RCC 7860 (cell line): ENCODE measurements around the gene SLCO3A1.

ENCODE experiments used
- DNase-seq: peaks from one replicate; pipeline ENCODE4 v3.0.0-alpha.2; 2015; ENCODE audit warnings: low spot score
- FAIRE-seq: peaks from 2 replicates; lab custom pipeline; 2012; peaks lifted over from hg19 to GRCh38; lab: Jason Lieb, UNC

The SLCO3A1 gene

GRCh38 chr15:91881569-91882297 lies 28.2 kb downstream of the SLCO3A1 start:
- no peak for FAIRE-seq
- DNase-seq = no peak

- DNase-seq = no peak
- FAIRE-seq = no peak
Observed at GRCh38 chr15:91882858-91883586, 29.5 kb downstream of the SLCO3A1 start.

GRCh38 chr15:91884606-91885005 lies 31.1 kb downstream of the SLCO3A1 start:
- DNase-seq = no peak

GRCh38 chr15:91885054-91885453 lies 31.5 kb downstream of the SLCO3A1 start:
- FAIRE-seq (no peak), DNase-seq (no peak)

More at GRCh38 chr15:91884606-91885005, 31.1 kb downstream of the SLCO3A1 start:
- FAIRE-seq = no peak

- DNase-seq (no peak), FAIRE-seq (no peak)
Observed at GRCh38 chr15:91885714-91886270, 32.3 kb downstream of the SLCO3A1 start.

- DNase-seq = no peak
Observed at GRCh38 chr15:91886878-91887277, 33.4 kb downstream of the SLCO3A1 start.

GRCh38 chr15:91887321-91887720 lies 33.8 kb downstream of the SLCO3A1 start:
- FAIRE-seq (no peak), DNase-seq (no peak)

More at GRCh38 chr15:91886878-91887277, 33.4 kb downstream of the SLCO3A1 start:
- no peak for FAIRE-seq

- DNase-seq = no peak
- FAIRE-seq = no peak
Observed at GRCh38 chr15:91887921-91888373, 34.4 kb downstream of the SLCO3A1 start.

GRCh38 chr15:91889111-91889815 lies 35.8 kb downstream of the SLCO3A1 start:
- no peak for DNase-seq
- no peak for FAIRE-seq

- DNase-seq = peak; percentile 54
- peak; percentile 86 for FAIRE-seq
Observed at GRCh38 chr15:91890614-91891013, 37.1 kb downstream of the SLCO3A1 start.

GRCh38 chr15:91891101-91891500 lies 37.6 kb downstream of the SLCO3A1 start:
- FAIRE-seq = no peak
- DNase-seq = no peak

GRCh38 chr15:91891788-91892345 lies 38.4 kb downstream of the SLCO3A1 start:
- DNase-seq (no peak), FAIRE-seq (no peak)

GRCh38 chr15:91892436-91892835 lies 38.9 kb downstream of the SLCO3A1 start:
- DNase-seq (no peak), FAIRE-seq (no peak)

GRCh38 chr15:91894606-91895005 lies 41.1 kb downstream of the SLCO3A1 start:
- DNase-seq (no peak), FAIRE-seq (no peak)

- DNase-seq (no peak), FAIRE-seq (no peak)
Observed at GRCh38 chr15:91895051-91895450, 41.5 kb downstream of the SLCO3A1 start.

- no peak for DNase-seq
- no peak for FAIRE-seq
Observed at GRCh38 chr15:91896341-91897055, 43.0 kb downstream of the SLCO3A1 start.

GRCh38 chr15:91897585-91898372 lies 44.3 kb downstream of the SLCO3A1 start:
- FAIRE-seq (no peak), DNase-seq (no peak)

- FAIRE-seq = no peak
- DNase-seq = no peak
Observed at GRCh38 chr15:91898843-91899242, 45.3 kb downstream of the SLCO3A1 start.

- FAIRE-seq = no peak
- no peak for DNase-seq
Observed at GRCh38 chr15:91904942-91905341, 51.4 kb downstream of the SLCO3A1 start.
